Natural killer cell (primary cell): Measurements from ENCODE around the gene ARPIN. TPM values are rescaled to one million over a fixed set of nuclear protein-coding genes. Genes with fewer than 3 reads are reported as not detected.

ENCODE experiments used
- total RNA-seq, 4 donors: library from RNA; stranded (reverse); fragments of 120-200 nt in 1 of 4; gene quantifications; one replicate each; pipeline versions ENCODE4 v1.2.3 to v1.2.4, GENCODE V29; 2013 to 2022

The ARPIN gene
- total RNA-seq, 3 donors from 2014 or later (not counting 1 experiment from before 2014, with no cell fraction given) = 0.23 to 5.5 (median 0.38) TPM

Other genes with a start within 250 kb of the ARPIN start
- under 1 TPM; 0.40 to 0.75 (median 0.66) TPM for gene PLIN1, start 233.6 kb downstream of the ARPIN start, total RNA-seq
- gene PEX11A, start 222.2 kb downstream of the ARPIN start, total RNA-seq = 1 to 10 TPM; 2.0 to 3.1 (median 3.1) TPM
- under 1 TPM in 2 of 3 donors, not detected in 1; 0.25 to 0.38 TPM for gene WDR93, start 222.1 kb downstream of the ARPIN start, total RNA-seq
- gene MESP1, start 161.7 kb downstream of the ARPIN start, total RNA-seq = 1 to 10 TPM in 2 of 3 donors, under 1 TPM in 1; 0.45 to 2.9 (median 2.5) TPM
- gene MESP2, start 136.6 kb downstream of the ARPIN start, total RNA-seq = not detected
- gene ANPEP, start 98.1 kb downstream of the ARPIN start, total RNA-seq = 10 to 100 TPM in 2 of 3 donors, 1 to 10 TPM in 1; 1.6 to 33.9 (median 10.9) TPM
- gene AP3S2, start 19.0 kb downstream of the ARPIN start, total RNA-seq = 10 to 100 TPM; 28.4 to 38.2 (median 36.8) TPM
- 10 to 100 TPM; 26.5 to 43.1 (median 26.6) TPM for gene ZNF710, start 88.4 kb upstream of the ARPIN start, total RNA-seq
- 10 to 100 TPM; 72.3 to 91.5 (median 81.0) TPM for gene IDH2, start 189.5 kb upstream of the ARPIN start, total RNA-seq